Panc1 (cell line): ENCODE measurements around the gene SDK1. TPM values are rescaled to one million over a fixed set of nuclear protein-coding genes. Genes with fewer than 3 reads are reported as not detected.
A peak's percentile ranks its signal among the peaks of the same experiment; 100 is the strongest.

ENCODE experiments used
- ATAC-seq: fragments of 200-7000 bp; cut with Tn5 transposase; 2 replicates; pipeline ENCODE4 v1.9.1; 2020; ENCODE audit warnings: mild to moderate bottlenecking, moderate library complexity
- BruUV-seq: library from RNA; stranded (reverse); fragments of 400-500 nt; replicated peaks from 2 replicates; lab custom pipeline; 2021; lab: Mats Ljungman, UMichigan
- CTCF ChIA-PET: fragments of 300-600 bp; sonication (Branson Sonifier 250); formaldehyde crosslinking; loops from one replicate; lab custom pipeline; 2022; ENCODE audit warnings: antibody characterized with exemption; lab: Charles Lee
- POLR2A ChIA-PET: fragments of 300-600 bp; sonication (Branson Sonifier 250); formaldehyde crosslinking; loops from one replicate; lab custom pipeline; 2022; ENCODE audit warnings: antibody characterized with exemption; lab: Charles Lee
- DNase-seq: peaks from one replicate; pipeline ENCODE4 v3.0.0-alpha.2; 2010; ENCODE audit warnings: low read depth, low spot score
- H3K27ac ChIP-seq: 2 replicates; pipeline ENCODE4 v1.5.1; 2011; ENCODE audit warnings: mild to moderate bottlenecking, low read length, inconsistent platforms
- H3K27me3 ChIP-seq: fragments of 200-500 bp; sonication (Bioruptor generic); 2 replicates; pipeline ENCODE4 v1.6.0; 2014; ENCODE audit warnings: low read length, inconsistent platforms; ENCODE audit not compliant: control insufficient read depth, insufficient read depth
- H3K36me3 ChIP-seq: fragments of 200-500 bp; sonication (Bioruptor generic); 2 replicates; pipeline ENCODE4 v1.5.1; 2014; ENCODE audit warnings: inconsistent platforms, mild to moderate bottlenecking, low read length, moderate library complexity; ENCODE audit not compliant: control insufficient read depth, insufficient read depth
- H3K4me1 ChIP-seq: 2 replicates; pipeline ENCODE4 v1.5.1; 2011; ENCODE audit warnings: inconsistent platforms, mild to moderate bottlenecking, low read length, moderate library complexity; ENCODE audit not compliant: control insufficient read depth, insufficient read depth
- H3K4me3 ChIP-seq, 2 experiments: 2 replicates each; pipeline ENCODE4 v1.5.1; 2011 to 2012; ENCODE audit warnings: low read depth in 2 of 2, low read length in 2 of 2, mild to moderate bottlenecking in 2 of 2, inconsistent platforms in 1 of 2, moderate library complexity in 1 of 2
- H3K9me3 ChIP-seq: fragments of 200-500 bp; sonication (Bioruptor generic); 2 replicates; pipeline ENCODE4 v1.5.1; 2014; ENCODE audit warnings: low read depth, mild to moderate bottlenecking, inconsistent platforms, low read length, moderate library complexity; ENCODE audit not compliant: control insufficient read depth, insufficient read depth
- CTCF ChIP-seq: fragments of 450-650 bp; IDR thresholded peaks from 2 replicates; pipeline ENCODE4 v1.5.1; 2017; ENCODE audit warnings: mild to moderate bottlenecking
- POLR2AphosphoS5 ChIP-seq: IDR thresholded peaks from 2 replicates; pipeline ENCODE4 v1.6.1; 2012; ENCODE audit warnings: mild to moderate bottlenecking, low read depth, low read length, moderate library complexity
- REST ChIP-seq, 2 experiments: IDR thresholded peaks; 2 replicates each; pipeline ENCODE4 v1.6.1; 2011 to 2012; ENCODE audit warnings: low read depth in 2 of 2, control low read depth in 1 of 2, low read length in 1 of 2, mild to moderate bottlenecking in 1 of 2, moderate library complexity in 1 of 2; ENCODE audit not compliant: insufficient read depth in 1 of 2
- SIN3A ChIP-seq: IDR thresholded peaks from 2 replicates; pipeline ENCODE4 v1.6.1; 2012; ENCODE audit warnings: low read depth, mild to moderate bottlenecking, low read length, moderate library complexity, borderline replicate concordance; ENCODE audit not compliant: insufficient read depth
- TCF7L2 ChIP-seq: IDR thresholded peaks from 2 replicates; pipeline ENCODE4 v1.6.1; 2011; ENCODE audit warnings: mild to moderate bottlenecking, low read depth, low read length, inconsistent platforms
- in situ Hi-C: cut with HindIII; loops from 2 replicates; pipeline ENCODE4 v1.10.0; 2016; ENCODE audit warnings: low sequenced_read_pairs, low pct_unique_long_range_greater_than_20kb
- intact Hi-C: fragments of 100-400 bp; cut with micrococcal nuclease; formaldehyde crosslinking; loops from one replicate; pipeline ENCODE4 v1.10.0; 2022; ENCODE audit not compliant: unreplicated experiment
- total RNA-seq: library from RNA; stranded (reverse); gene quantifications from one replicate; pipeline ENCODE4 v1.2.1, GENCODE V29; 2021; ENCODE audit not compliant: unreplicated experiment

The SDK1 gene
- total RNA-seq, 1 experiment from 2014 or later: 47.4 TPM

GRCh38 chr7:3294432-3295100, 6.5 kb upstream of the SDK1 start:
- H3K27me3 ChIP-seq: no peaks in the 10 kb centered on the region
- CTCF ChIA-PET: interaction anchor here (0.6 kb wide), 1 partner anchor 189 kb away, joined by 8 read pairs; no protein-coding TSS in a partner anchor
- TF ChIP-seq CTCF (no peak), SIN3A (no peak), TCF7L2 (no peak), POLR2AphosphoS5 (no peak), REST (IDR thresholded peaks at IDR 0.05; ENCODE audit: insufficient read depth in 1 of 2, low read depth in 2 of 2, low read length in 1 of 2) (no peak)
- no TSS peak for BruUV-seq
- H3K27ac ChIP-seq: no peak overlapping the region
- intact Hi-C loops: loop anchor here (10.0 kb wide), 1 partner anchor 410 kb away; no protein-coding TSS in a partner anchor
- H3K9me3 ChIP-seq: peaks cover 4% of the 10 kb centered on the region; the same call in 1 of the 2 replicates
- no peak for ATAC-seq
- no peak for DNase-seq
- POLR2A ChIA-PET: interaction anchor here (0.6 kb wide), 2 partner anchors 26 to 378 kb away, joined by 6 to 8 read pairs; no protein-coding TSS in a partner anchor
- H3K4me1 ChIP-seq: peaks cover 3% of the 10 kb centered on the region; the same call in 1 of the 2 replicates
- no peaks in the 10 kb centered on the region for H3K36me3 ChIP-seq
- no peak overlapping the region for H3K4me3 ChIP-seq
- in situ Hi-C loops: no loop called here

- POLR2A ChIA-PET: no interaction called here
- CTCF ChIA-PET: interaction anchor here (0.6 kb wide), 1 partner anchor 811 kb away, joined by 3 read pairs; no protein-coding TSS in a partner anchor
Observed at GRCh38 chr7:3297105-3297819, 3.8 kb upstream of the SDK1 start.

More at GRCh38 chr7:3297105-3297819, 3.8 kb upstream of the SDK1 start:
- ATAC-seq: no peak
- Histone ChIP-seq H3K9me3 (no peaks in the 10 kb centered on the region), H3K27me3 (no peaks in the 10 kb centered on the region), H3K4me1 (peaks cover 10% of the 10 kb centered on the region), H3K36me3 (no peaks in the 10 kb centered on the region), H3K27ac (peak overlapping the region; percentile 12; the same call in 1 of the 2 replicates), H3K4me3 (no peak overlapping the region)
- DNase-seq: no peak
- TF ChIP-seq POLR2AphosphoS5 (no peak), TCF7L2 (no peak), SIN3A (no peak), CTCF (no peak), REST (IDR thresholded peaks at IDR 0.05; ENCODE audit: insufficient read depth in 1 of 2, low read depth in 2 of 2, low read length in 1 of 2) (no peak)
- intact Hi-C loops: loop anchor here (10.0 kb wide), 1 partner anchor 412 kb away; no protein-coding TSS in a partner anchor
- no TSS peak for BruUV-seq
- in situ Hi-C loops: no loop called here
